Right ventricle myocardium superior (tissue), 1 donor: Measurements from ENCODE around the gene JAG2. TPM values are rescaled to one million over a fixed set of nuclear protein-coding genes. Genes with fewer than 3 reads are reported as not detected.

Experiments used
- ATAC-seq: fragments of 200-7000 bp; cut with Tn5 transposase; one replicate; pipeline ENCODE4 v1.9.1; 2020; ENCODE audit warnings: mild to moderate bottlenecking; ENCODE audit not compliant: poor library complexity
- DNase-seq: peaks from one replicate; pipeline ENCODE4 v3.0.0-alpha.2; 2020
- intact Hi-C: fragments of 100-400 bp; cut with DNase I; formaldehyde crosslinking; loops from one replicate; pipeline ENCODE4 v1.11.2; 2022
- total RNA-seq: library from RNA; stranded (reverse); fragmentation: NEBNext Ultra II Directional; extraction: Animal tissue kit (Norgen Biotek cat#: 25700); gene quantifications from one replicate; pipeline ENCODE4 v1.2.1, GENCODE V29; 2021
- donor health status: DM: no; HTN: yes; CAD: no; lungs with severe emphysema.

Gene JAG2
- total RNA-seq, 1 donor from 2014 or later: 28.6 TPM

DNA sequence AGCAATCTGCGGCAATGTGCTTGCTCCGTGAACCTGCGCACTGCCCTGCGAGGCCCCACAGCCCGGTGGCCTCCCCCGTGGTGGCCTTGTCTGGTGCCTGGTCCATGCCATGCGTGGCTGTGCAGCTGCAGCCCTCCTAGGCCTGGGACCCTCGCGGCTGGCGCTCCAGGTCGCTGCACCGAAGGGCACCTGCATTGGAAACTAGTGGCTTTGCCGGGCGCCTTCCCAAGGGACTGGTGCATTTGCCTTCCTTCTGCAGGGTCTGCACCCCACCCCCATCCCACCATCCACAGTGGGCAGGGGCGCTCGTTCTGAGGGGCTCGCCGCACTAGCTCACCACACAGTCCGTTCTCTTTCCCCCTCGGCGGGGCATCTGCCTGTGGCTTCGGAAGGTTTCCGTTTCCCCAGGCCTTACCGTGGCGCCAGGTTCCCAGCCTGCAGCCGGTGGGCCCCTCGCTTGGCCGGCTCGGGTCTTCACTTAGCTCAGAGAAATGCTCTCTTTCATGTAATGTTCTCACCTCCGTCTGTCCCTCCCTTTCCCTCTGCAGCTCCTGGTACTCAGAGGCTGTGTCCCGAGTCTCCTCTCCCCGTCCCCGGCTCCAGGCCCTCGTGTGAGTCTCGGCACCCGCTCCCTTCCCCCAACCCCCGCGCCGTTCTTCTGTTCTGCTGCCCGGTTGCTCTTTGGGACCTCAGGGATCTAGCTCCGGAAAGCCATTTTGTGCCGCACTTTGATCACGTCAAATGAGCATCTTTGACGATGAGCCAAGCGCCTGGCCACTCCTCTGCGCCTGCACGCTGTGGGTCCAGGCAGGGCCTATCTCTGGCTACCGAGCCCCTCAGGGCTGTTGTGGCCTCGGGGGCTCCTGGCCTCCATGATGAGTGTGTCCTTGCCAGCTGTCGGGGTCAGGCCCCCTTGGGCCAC, 31.9 kb downstream of the JAG2 start:
- intact Hi-C loops: no loop called here
- ATAC-seq (no peak), DNase-seq (no peak)

DNA sequence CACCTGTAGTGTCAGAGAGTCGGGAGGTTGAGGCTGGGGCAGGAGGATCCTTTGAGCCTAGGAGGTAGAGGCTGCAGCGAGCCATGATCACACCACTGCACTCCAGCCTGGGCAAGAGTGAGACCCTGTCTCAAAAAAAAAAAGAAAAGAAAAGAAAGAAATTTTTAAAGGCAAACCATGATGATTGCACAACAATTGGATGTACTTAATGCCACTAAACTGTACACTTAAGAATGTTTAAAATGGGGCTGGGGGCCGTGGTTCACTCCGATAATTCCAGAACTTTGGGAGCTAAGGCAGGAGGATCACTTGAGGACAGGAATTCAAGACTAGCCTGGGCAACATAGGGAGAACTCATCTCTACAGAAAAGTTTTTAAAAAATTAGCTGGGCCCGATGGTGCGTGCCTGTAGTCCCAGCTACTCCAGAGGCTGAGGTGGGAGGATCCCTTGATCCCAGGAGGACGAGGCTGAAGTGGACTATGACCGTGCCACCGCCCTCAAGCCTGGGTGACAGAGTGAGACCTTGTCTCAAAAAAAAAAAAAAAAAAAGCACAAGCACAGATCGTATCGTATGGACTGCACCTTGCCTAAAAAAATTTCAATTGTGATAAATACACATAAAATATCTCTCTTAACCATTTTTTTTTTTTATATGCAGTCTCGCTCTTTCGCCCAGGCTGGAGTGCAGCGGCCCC, 32.7 kb downstream of the JAG2 start:
- ATAC-seq (no peak), DNase-seq (no peak)
- intact Hi-C loops: no loop called here

DNA sequence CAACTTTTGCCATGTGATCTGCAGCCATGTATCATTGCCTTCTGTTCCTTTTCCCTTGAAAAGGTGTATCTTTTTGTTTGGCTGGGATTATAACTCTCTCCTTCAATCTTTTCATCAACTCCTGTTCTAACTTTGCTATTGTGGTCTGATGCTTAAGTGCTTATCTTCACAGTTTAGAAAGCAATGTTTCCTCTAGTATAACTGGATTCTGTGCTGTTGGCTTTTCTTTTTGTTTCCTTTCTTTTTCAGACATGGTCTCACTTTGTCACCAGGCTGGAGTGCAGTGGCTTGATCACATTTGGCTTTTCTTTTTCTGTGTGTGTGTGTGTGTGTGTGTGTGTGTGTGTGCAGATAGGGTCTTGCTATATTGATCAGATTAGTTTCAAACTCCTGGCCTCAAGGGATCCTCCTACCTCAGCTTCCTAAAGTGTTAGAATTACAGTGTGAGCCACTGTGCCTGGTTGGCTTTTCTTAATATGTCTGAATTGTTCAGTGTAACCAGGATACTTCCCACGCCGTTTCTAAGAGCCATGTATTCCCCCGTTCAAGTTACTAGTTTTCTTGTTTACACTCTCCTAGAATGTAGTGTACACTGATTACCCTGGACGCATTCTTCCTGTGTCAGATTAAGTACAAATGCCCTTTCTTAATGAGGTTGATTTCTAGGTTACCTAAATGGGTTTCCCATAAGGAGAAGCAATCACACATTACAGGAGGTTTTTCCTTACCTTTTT, 35.5 kb downstream of the JAG2 start:
- no peak for ATAC-seq
- no peak for DNase-seq
- intact Hi-C loops: no loop called here

DNA sequence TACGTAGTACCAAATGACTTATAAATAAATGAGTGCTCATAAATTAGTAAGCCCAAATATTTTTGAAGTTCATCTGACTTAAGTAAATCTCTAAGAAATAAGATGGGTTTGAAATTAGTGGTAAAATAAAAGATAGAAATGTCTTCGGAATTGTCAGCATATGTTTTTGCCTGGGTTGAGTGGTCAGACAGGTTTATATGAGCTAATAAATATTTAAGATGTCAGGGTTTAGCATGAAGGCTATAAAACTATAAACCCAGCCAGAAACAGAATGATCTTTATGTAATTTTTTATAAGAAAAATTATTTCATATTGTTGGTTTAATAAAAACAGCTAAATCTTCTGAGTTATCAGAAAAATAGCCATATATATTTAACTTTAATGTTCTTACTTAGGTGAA, 37.3 kb downstream of the JAG2 start:
- intact Hi-C loops: no loop called here
- no peak for DNase-seq
- no peak for ATAC-seq

DNA sequence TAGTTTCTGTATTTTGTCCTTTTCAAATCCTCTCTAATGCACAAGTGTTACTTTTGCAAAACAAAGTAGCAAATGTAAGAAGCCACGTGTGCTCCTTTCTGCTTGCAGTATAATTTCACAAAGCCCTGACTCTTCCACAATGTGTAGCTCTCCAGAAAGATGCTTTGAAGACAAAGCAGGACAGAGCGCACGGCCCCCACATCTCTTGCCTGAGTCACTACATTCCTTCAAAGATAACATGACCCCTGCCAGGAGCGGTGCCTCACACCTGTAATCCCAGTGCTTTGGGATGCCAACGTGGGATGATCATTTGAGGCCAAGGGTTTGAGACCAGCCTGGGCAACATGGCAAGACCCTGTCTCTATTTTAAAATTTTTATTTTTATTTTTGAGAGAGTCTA, 40.5 kb downstream of the JAG2 start:
- ATAC-seq (no peak), DNase-seq (no peak)
- intact Hi-C loops: no loop called here

DNA sequence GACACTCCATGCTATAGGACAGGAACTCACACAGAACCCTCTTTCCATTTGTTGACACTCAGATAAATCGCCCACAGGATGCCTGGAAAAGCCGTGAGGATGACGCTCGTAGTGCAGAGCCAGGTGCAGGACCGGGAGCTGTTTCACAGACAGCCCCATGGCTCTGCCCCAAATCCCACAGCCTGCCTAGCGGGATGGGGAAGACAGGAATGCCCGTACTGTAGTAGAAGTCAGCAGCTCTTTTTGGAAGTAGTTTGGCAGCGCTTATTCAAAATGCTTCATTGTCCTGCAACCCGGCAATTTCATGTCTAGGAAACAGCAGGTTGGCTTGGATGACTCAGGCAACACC, 41.6 kb downstream of the JAG2 start:
- ATAC-seq (no peak), DNase-seq (no peak)
- intact Hi-C loops: no loop called here

DNA sequence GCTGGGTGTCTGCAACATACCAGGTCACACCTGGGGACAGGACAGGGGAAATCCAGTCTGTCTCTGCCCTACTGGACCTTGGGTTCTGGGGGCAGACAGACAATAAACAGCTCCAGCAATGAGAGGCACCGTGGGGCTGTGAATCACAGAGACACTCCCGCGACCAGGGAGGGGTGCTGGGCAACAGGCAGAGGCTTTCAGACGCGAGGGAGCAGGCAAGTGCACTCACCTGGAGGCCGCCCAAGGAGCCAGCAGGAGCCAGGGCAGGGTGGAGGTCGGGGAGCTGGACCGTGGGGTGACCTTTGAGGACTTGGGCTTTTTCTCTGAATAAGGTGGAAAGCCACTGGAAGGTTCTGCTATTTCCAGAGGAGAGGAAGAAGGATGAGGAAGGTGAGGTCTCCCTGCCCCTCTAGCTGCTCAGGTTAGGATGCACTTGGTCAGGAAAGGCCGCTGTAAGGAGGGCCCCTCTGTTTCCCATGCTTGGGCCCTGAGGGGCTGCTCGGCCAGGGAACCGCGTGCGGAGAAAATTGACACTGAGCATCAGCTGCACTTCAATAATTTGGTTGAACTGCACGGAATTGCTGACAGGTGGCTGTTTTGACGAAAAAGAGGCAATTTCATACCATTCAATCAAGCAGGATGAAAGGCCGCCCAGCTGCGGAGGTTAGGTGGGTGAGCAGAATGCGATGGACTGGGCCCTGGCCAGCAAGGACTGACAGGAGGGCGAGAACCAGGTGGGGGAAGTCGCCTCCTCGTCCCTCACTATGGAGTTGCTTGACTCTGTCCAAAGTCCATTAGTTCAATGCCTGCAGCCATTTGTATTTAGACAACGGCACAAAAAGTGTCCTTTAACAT, 42.2 kb downstream of the JAG2 start:
- intact Hi-C loops: no loop called here
- ATAC-seq (no peak), DNase-seq (no peak)

DNA sequence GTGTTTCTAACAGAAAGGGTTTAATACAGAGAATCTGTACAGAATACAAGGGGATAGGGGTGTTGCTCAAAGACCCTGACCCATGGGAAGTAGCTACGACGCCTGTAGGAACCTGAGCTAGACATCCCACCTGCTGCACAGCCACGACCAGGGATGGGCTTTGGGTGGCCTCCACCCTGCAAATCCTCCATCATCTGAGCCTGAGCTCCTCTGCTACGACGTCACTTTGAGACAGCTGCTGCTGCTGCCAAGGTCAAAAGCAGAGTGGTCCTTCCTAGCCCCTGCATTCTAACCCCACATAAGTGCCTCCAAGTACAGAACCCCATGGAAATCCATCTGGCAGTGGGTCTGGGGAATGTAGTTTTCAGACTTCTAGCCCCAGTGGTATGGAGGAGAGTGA, 43.8 kb downstream of the JAG2 start:
- ATAC-seq (no peak), DNase-seq (no peak)
- intact Hi-C loops: no loop called here

DNA sequence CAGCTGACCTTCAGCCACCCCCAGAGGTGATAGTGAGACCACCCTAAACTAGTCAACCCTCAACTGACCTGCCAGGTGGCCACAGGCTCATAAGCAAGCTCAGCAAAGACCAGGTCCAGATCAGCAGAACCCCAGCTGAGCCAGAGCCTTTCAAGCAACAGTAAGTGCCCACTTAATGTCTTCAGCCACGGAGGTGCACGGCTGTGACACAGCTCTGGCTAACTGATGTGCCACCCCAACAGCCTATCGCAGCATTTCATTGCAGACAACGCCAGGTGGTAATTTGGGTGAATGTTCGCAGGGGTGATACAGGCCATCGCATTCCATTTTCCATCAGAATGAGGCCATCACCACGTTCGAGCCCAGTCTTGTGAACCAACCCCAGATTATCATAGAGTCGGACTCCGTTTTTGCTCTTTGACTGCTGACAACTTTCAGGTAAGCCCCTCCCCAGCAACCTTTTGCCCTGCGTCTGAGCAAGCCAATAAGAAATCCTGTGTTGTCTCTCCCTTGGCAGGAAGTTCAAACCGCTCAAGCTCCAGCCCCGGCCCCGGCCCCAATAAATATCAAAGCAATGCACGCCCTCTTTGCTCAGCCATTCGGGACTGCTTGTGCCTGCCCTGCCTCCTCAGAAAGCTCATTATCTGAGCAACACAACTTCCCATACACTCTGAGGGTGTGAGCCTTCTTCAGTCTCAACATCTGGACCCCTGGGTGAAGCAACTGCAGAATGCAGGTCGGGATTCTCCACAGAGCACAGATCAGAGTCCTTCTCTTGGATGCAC, 44.4 kb downstream of the JAG2 start:
- intact Hi-C loops: no loop called here
- ATAC-seq: no peak
- no peak for DNase-seq

DNA sequence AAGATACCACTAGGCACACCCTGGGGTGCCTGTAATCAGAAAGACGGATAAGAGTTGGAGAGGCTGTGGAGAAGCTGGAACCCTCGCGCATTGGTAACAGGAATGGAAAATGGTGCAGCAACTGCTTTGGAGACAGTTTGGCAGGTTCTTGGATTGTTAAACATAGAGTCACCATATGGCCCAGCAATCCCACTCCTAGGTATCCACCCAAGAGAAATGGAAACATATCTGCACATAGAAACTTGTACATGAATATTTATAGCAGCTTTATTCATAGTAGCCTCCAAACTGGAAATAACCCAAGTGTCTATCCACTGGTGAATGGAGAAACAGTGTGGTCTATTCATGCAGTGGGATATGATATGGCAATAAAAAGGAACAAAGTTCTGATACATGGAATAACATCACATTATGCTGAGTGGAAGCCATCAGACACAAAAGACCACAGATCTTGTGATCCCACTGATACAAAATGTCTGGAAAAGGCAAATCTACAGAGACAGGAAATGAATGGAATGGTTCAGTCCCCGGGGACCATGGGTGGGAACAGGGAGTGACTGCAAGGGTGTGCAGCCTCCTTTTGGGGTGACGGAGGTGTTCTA, 45.4 kb downstream of the JAG2 start:
- intact Hi-C loops: no loop called here
- DNase-seq: no peak
- ATAC-seq: no peak

DNA sequence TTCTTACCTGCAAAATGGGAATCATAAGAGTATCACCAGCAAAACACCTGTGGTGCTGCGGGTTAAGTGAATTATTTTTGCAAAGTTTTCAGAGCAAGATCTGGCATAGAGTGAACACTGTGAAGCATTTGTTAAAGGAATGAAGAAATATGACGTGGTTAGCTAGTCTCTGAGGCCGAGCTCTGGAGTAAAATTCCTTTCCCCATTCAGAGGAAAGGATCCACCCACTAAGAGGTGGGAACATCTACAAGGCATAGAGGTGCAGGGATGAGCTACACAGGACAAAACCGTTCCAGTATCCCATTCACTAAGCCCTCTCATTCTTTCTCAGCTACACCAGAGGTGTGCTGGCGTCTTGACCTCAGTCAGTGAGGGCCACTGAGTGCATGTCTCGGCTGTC, 48.5 kb downstream of the JAG2 start:
- no peak for DNase-seq
- intact Hi-C loops: no loop called here
- no peak for ATAC-seq

DNA sequence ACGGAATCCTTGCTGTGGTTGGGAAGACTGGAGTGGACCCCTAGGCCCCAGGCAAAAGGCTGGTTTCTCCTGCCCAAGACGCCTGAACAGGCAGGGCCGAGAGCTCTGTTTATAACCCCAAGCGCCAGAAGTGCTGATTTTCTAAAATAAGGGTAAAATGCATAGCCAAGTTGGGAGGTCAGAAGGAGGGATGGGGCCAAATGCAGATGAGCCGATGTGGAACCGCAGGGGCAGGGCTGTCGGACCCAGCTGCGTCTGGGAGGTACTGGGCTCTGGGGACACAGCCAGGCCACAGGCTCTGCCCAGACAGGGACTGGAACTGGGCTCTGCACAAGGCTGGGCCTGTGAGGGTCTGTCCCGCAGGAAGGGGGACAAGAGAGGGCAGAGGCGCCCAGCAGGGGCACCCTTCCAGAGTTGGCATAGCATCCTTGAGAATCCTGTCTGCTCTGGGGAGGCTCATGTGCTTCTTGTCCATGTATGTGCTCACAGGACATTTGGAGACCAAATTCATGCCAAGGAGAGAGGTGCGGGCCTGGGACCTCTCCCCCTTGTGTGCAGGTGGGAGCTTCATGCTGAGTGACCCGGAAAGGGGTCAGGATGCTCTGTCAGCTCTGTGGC, 49.1 kb downstream of the JAG2 start:
- ATAC-seq (no peak), DNase-seq (no peak)
- intact Hi-C loops: no loop called here

DNA sequence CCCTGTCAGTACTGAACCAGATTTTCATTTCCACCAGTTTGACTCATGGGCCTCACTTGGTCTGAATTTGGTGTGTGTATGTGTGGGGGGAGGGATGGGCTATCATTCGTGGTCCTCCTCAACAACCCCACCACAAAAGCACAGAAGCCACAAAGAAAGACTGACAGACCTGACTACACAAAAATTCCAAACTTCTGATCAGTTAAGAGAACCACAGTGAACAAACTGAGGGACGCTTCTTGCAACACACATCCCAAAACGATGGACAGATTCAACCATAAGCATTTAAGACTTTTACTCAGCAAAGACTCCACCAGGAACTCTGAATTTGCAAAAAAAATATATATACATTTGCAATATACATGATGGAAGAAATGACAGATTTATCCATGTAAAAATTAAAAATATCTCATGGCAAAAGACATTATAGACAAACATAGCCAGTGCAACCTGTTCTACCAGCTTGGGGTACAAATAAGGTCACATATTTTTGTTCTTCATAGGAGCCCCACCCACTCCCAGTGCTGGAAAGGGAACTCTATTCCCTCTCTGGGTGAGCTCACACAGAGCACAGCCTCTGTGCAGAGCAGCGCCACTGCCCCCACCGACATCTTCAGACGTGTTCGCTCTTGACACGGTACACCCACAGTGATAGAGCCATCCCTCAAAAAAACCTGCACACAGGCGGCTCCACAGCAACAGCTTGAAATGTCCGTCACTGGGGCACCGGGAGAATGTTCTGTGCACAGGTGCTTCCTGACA, 49.7 kb downstream of the JAG2 start:
- DNase-seq: no peak
- ATAC-seq: no peak
- intact Hi-C loops: no loop called here

DNA sequence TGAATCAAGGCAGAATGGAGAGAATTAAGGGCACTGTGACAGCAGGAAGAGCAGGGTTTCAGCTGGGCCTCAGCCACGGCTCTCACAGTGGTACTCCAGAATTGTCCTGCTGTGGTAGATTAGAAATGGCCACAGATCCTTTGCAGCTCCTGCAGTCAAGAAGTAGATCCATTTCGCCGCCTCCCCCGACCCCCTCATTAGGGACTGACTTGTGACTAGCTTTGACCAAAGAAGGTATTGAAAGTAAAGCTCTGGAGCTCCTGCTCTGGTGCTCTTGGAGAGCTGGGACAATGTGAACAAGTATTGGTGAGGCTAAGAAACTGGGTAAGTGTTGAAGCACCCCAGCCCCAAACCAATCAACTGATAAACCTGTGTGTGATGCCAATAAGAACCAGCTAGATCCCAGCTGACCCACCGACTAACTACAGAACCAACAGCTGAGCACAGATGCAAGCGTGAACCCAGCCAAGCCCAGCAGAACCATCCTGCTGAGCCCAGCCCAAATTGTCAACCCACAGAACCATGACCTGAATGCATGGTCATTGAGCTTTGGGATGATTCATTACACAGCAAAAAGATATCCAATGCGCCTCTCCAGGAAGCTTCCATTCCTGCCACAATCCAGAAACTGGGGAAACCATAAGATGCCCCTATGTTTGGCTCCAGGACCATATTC, 50.7 kb downstream of the JAG2 start:
- no peak for DNase-seq
- intact Hi-C loops: no loop called here
- ATAC-seq: no peak

DNA sequence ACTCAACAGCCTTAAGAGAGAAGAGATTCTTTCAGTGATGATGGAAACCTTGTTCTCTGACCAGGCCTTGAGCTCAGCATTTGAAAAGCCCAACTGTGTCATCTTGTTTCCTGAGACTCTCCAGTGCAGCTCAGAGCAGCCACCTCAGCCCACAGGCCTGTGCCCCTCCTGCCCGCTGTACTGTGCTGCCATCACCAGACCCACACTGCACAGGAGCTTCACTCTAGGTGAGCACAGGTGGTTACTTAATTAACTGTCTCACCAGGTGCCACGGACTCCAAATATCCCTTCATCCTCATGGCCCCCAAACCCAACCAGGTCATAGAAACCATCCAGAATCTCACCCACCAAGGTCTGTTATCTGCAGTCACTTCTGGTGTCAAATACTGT, 51.3 kb downstream of the JAG2 start:
- DNase-seq (no peak), ATAC-seq (no peak)
- intact Hi-C loops: no loop called here
